Measurements from ENCODE around the gene FBXW5. TPM values are rescaled to one million over a fixed set of nuclear protein-coding genes. Genes with fewer than 3 reads are reported as not detected.

The FBXW5 gene
- total RNA-seq, 4 donors from 2014 or later = 329 to 469 (median 435) TPM

GRCh38 chr9:136900556-136900955, 44.0 kb downstream of the FBXW5 start:
- Histone ChIP-seq H3K36me3 (peaks cover 0 to 9% of the 10 kb centered on the region in 2 donors), H3K27ac (peak overlapping the region in 3 of 4 donors; percentile 79 to 82 (median 81)), H3K4me3 (no peak overlapping the region), H3K4me1 (peaks cover 24 to 32% of the 10 kb centered on the region in 2 donors), H3K27me3 (no peaks in the 10 kb centered on the region), H3K9me3 (no peaks in the 10 kb centered on the region)
- no peak for TF ChIP-seq POLR2A (IDR thresholded peaks at IDR 0.05)
- no peak for TF ChIP-seq CTCF (IDR thresholded peaks at IDR 0.05 in 4 of 5, conservative IDR thresholded peaks at IDR 0.05 in 1 of 5)
- in situ Hi-C loops (cut with MboI; ENCODE audit: low sequenced_read_pairs in 4 of 4) = no loop called here
- DNase-seq (no peak), ATAC-seq (no peak)
- intact Hi-C loops (cut with DNase I; ENCODE audit: low total_unique reads) = no loop called here

GRCh38 chr9:136899196-136899595, 45.3 kb downstream of the FBXW5 start:
- Histone ChIP-seq H3K4me1 (peaks cover 24 to 32% of the 10 kb centered on the region in 2 donors), H3K27ac (no peak overlapping the region), H3K4me3 (no peak overlapping the region), H3K9me3 (no peaks in the 10 kb centered on the region), H3K36me3 (peaks cover 0 to 9% of the 10 kb centered on the region in 2 donors), H3K27me3 (no peaks in the 10 kb centered on the region)
- ATAC-seq (no peak), DNase-seq (no peak)
- in situ Hi-C loops (cut with MboI; ENCODE audit: low sequenced_read_pairs in 4 of 4) (no loop called here), intact Hi-C loops (cut with DNase I; ENCODE audit: low total_unique reads) (no loop called here)
- TF ChIP-seq CTCF (IDR thresholded peaks at IDR 0.05 in 4 of 5, conservative IDR thresholded peaks at IDR 0.05 in 1 of 5) = no peak
- no peak for TF ChIP-seq POLR2A (IDR thresholded peaks at IDR 0.05)

- no peaks in the 10 kb centered on the region for H3K9me3 ChIP-seq
- DNase-seq (no peak), ATAC-seq (no peak)
- H3K27ac ChIP-seq = no peak overlapping the region
- in situ Hi-C loops (cut with MboI; ENCODE audit: low sequenced_read_pairs in 4 of 4) (no loop called here), intact Hi-C loops (cut with DNase I; ENCODE audit: low total_unique reads) (no loop called here)
- H3K4me1 ChIP-seq = peaks cover 24 to 27% of the 10 kb centered on the region in 2 donors
- no peaks in the 10 kb centered on the region for H3K27me3 ChIP-seq
- H3K36me3 ChIP-seq = peaks cover 0 to 9% of the 10 kb centered on the region in 2 donors
- no peak for TF ChIP-seq POLR2A (IDR thresholded peaks at IDR 0.05)
- TF ChIP-seq CTCF (IDR thresholded peaks at IDR 0.05 in 4 of 5, conservative IDR thresholded peaks at IDR 0.05 in 1 of 5) = no peak
- H3K4me3 ChIP-seq = no peak overlapping the region
These were observed 45.9 kb downstream of the FBXW5 start for GRCh38 chr9:136898483-136899100.

- intact Hi-C loops (cut with DNase I; ENCODE audit: low total_unique reads) (no loop called here), in situ Hi-C loops (cut with MboI; ENCODE audit: low sequenced_read_pairs in 4 of 4) (no loop called here)
- ATAC-seq (no peak), DNase-seq (no peak)
- Histone ChIP-seq H3K27ac (no peak overlapping the region), H3K4me1 (peaks cover 2% of the 10 kb centered on the region in 2 donors), H3K27me3 (no peaks in the 10 kb centered on the region), H3K36me3 (peaks cover 0 to 9% of the 10 kb centered on the region in 2 donors), H3K4me3 (no peak overlapping the region), H3K9me3 (no peaks in the 10 kb centered on the region)
- TF ChIP-seq POLR2A (IDR thresholded peaks at IDR 0.05) (no peak), CTCF (IDR thresholded peaks at IDR 0.05 in 4 of 5, conservative IDR thresholded peaks at IDR 0.05 in 1 of 5) (no peak)
These were observed 48.5 kb downstream of the FBXW5 start for GRCh38 chr9:136896027-136896426.

- TF ChIP-seq POLR2A (IDR thresholded peaks at IDR 0.05) (no peak), CTCF (IDR thresholded peaks at IDR 0.05 in 4 of 5, conservative IDR thresholded peaks at IDR 0.05 in 1 of 5) (no peak)
- Histone ChIP-seq H3K27ac (no peak overlapping the region), H3K9me3 (no peaks in the 10 kb centered on the region), H3K4me1 (peaks cover 9 to 14% of the 10 kb centered on the region in 2 donors), H3K36me3 (peaks cover 0 to 7% of the 10 kb centered on the region in 2 donors), H3K27me3 (no peaks in the 10 kb centered on the region), H3K4me3 (no peak overlapping the region)
- DNase-seq (no peak), ATAC-seq (no peak)
- intact Hi-C loops (cut with DNase I; ENCODE audit: low total_unique reads) (no loop called here), in situ Hi-C loops (cut with MboI; ENCODE audit: low sequenced_read_pairs in 4 of 4) (no loop called here)
These were observed 53.9 kb downstream of the FBXW5 start for GRCh38 chr9:136890661-136891060.
